ENCODE results near the gene OR2B2.
"Not testable (repeated sequence)": the region's sequence is repeated elsewhere in the genome, so short reads cannot be mapped to it uniquely, and the experiment has no call there.

OR2B2 gene

DNA sequence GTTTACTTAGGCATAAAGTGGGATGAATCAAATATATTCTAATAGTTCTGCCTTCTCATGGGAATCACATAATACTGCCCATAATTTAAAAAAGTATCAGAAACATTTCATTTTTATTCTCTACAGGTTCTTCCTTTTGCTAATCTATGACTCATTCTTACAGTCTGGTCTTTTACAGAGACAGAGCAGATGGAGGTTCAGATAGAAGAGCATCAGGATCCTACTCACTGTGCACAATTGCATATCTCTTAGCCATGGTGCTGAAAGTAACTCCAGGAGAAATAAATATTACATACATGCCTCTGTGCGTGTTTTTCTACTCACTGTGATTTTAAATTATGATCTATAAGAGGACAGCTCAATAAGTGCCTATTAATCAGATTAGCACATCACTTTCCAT is 28.6 kb upstream of the OR2B2 start:
- Histone ChIP-seq H3K36me3 (ENCODE audit: low read depth) (no peaks in the 10 kb centered on the region), H3K9me3 (ENCODE audit: severe bottlenecking) (no peaks in the 10 kb centered on the region), H3K27ac (ENCODE audit: poor library complexity, severe bottlenecking) (no peak overlapping the region), H3K4me3 (ENCODE audit: severe bottlenecking) (no peak overlapping the region), H3K4me1 (ENCODE audit: insufficient read depth, poor library complexity, severe bottlenecking) (no peaks in the 10 kb centered on the region), H3K27me3 (ENCODE audit: insufficient read depth, poor library complexity, severe bottlenecking) (peaks cover 22% of the 10 kb centered on the region)
- TF ChIP-seq, protein P1, sequence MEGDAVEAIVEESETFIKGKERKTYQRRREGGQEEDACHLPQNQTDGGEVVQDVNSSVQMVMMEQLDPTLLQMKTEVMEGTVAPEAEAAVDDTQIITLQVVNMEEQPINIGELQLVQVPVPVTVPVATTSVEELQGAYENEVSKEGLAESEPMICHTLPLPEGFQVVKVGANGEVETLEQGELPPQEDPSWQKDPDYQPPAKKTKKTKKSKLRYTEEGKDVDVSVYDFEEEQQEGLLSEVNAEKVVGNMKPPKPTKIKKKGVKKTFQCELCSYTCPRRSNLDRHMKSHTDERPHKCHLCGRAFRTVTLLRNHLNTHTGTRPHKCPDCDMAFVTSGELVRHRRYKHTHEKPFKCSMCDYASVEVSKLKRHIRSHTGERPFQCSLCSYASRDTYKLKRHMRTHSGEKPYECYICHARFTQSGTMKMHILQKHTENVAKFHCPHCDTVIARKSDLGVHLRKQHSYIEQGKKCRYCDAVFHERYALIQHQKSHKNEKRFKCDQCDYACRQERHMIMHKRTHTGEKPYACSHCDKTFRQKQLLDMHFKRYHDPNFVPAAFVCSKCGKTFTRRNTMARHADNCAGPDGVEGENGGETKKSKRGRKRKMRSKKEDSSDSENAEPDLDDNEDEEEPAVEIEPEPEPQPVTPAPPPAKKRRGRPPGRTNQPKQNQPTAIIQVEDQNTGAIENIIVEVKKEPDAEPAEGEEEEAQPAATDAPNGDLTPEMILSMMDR (IDR thresholded peaks at IDR 0.05; ENCODE audit: poor library complexity, severe bottlenecking) = no peak
- no peak for DNase-seq (ENCODE audit: low spot score)
- no peak for ATAC-seq (ENCODE audit: low read depth)

DNA sequence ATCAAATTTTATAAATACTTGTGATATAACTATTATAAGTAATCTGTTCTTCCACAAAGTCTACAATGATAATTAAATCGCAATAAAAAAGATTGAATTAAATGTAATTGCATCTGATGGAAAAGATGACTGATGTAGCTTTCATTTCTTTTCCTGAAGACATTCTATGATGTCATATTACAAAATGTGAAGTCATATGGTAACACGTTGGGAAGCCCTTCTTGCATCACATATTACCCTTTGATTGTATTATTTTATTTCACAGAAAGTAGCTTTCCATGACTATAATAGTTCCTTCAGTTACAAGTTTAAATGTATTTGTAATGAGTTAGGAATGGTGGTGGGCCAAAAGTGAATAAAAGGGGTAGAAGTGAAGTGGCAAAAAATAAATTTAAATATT is 19.0 kb upstream of the OR2B2 start:
- Histone ChIP-seq H3K36me3 (ENCODE audit: low read depth) (no peaks in the 10 kb centered on the region), H3K27me3 (ENCODE audit: insufficient read depth, poor library complexity, severe bottlenecking) (peaks cover 7% of the 10 kb centered on the region), H3K4me3 (ENCODE audit: severe bottlenecking) (no peak overlapping the region), H3K4me1 (ENCODE audit: insufficient read depth, poor library complexity, severe bottlenecking) (no peaks in the 10 kb centered on the region), H3K9me3 (ENCODE audit: severe bottlenecking) (no peaks in the 10 kb centered on the region), H3K27ac (ENCODE audit: poor library complexity, severe bottlenecking) (no peak overlapping the region)
- TF ChIP-seq, protein P1 (IDR thresholded peaks at IDR 0.05; ENCODE audit: poor library complexity, severe bottlenecking) = no peak
- no peak for DNase-seq (ENCODE audit: low spot score)
- no peak for ATAC-seq (ENCODE audit: low read depth)

DNA sequence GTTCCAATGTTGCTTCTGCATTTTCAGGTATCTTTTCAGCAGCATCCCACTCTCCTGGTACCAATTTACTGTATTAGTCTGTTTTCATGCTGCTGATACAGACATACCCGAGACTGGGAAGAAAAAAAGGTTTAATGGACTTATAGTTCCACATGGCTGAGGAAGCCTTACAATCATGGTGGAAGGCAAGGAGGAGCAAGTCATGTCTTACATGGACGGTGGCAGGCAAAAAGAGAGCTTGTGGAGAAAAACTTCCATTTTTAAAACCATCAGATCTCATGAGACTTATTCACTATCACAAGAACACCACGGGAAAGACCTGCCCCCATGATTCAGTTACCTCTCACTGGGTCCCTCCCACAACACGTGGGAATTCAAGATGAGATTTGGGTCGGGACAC is 17.7 kb upstream of the OR2B2 start:
- not testable (repeated sequence) for H3K27me3 ChIP-seq (ENCODE audit: insufficient read depth, poor library complexity, severe bottlenecking); H3K27ac ChIP-seq (ENCODE audit: poor library complexity, severe bottlenecking); H3K4me3 ChIP-seq (ENCODE audit: severe bottlenecking); H3K36me3 ChIP-seq (ENCODE audit: low read depth); H3K9me3 ChIP-seq (ENCODE audit: severe bottlenecking); H3K4me1 ChIP-seq (ENCODE audit: insufficient read depth, poor library complexity, severe bottlenecking); DNase-seq (ENCODE audit: low spot score); ATAC-seq (ENCODE audit: low read depth)

DNA sequence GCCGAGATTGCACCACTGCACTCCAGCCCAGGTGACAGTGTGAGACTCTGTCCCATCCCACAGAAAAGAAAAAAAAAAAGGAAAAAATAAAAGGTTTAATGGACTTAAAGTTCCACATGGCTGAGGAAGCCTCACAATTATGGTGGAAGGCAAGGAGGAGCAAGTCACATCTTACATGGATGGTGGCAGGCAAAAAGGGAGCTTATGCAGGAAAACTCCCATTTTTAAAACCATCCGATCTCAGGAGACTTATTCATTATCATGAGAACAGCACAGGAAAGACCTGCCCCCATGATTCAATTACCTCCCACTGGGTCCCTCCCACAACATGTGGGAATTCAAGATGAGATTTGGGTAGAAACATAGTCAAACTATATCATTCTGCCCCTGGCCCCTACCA is 15.8 kb upstream of the OR2B2 start:
- H3K27ac ChIP-seq (ENCODE audit: poor library complexity, severe bottlenecking) = not testable (repeated sequence)

DNA sequence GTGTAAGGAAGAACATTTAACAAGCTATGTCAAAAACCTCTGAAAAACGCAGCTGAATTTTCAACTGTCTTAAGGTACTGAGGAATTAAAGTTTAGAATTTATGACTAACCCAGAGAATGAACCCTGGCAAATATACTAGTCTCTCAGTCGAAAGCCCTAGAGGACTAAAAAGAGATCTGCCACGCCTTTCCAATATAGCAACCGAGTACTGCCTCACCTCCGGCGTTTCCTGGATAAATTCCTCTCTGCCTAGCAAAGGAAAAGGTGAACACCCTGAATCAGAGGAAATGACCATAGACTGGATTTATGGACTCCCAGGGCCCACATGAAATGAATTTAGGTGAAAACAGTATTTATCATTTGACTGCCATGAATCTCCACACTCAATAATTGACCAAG is 12.0 kb upstream of the OR2B2 start:
- TF ChIP-seq, protein P1 (IDR thresholded peaks at IDR 0.05; ENCODE audit: poor library complexity, severe bottlenecking) = no peak
- no peak; the same call in 2 of the 3 replicates for ATAC-seq (ENCODE audit: low read depth)
- no peak for DNase-seq (ENCODE audit: low spot score)
- no peak overlapping the region for H3K27ac ChIP-seq (ENCODE audit: poor library complexity, severe bottlenecking)
- H3K36me3 ChIP-seq (ENCODE audit: low read depth) = no peaks in the 10 kb centered on the region
- no peaks in the 10 kb centered on the region for H3K4me1 ChIP-seq (ENCODE audit: insufficient read depth, poor library complexity, severe bottlenecking)
- no peak overlapping the region for H3K4me3 ChIP-seq (ENCODE audit: severe bottlenecking)
- no peaks in the 10 kb centered on the region for H3K27me3 ChIP-seq (ENCODE audit: insufficient read depth, poor library complexity, severe bottlenecking)
- no peaks in the 10 kb centered on the region for H3K9me3 ChIP-seq (ENCODE audit: severe bottlenecking)

More for the DNA sequence above, 15.8 kb upstream of the OR2B2 start:
- not testable (repeated sequence) for H3K4me3 ChIP-seq (ENCODE audit: severe bottlenecking); H3K27me3 ChIP-seq (ENCODE audit: insufficient read depth, poor library complexity, severe bottlenecking); H3K36me3 ChIP-seq (ENCODE audit: low read depth); DNase-seq (ENCODE audit: low spot score); ATAC-seq (ENCODE audit: low read depth); H3K4me1 ChIP-seq (ENCODE audit: insufficient read depth, poor library complexity, severe bottlenecking); H3K9me3 ChIP-seq (ENCODE audit: severe bottlenecking)

DNA sequence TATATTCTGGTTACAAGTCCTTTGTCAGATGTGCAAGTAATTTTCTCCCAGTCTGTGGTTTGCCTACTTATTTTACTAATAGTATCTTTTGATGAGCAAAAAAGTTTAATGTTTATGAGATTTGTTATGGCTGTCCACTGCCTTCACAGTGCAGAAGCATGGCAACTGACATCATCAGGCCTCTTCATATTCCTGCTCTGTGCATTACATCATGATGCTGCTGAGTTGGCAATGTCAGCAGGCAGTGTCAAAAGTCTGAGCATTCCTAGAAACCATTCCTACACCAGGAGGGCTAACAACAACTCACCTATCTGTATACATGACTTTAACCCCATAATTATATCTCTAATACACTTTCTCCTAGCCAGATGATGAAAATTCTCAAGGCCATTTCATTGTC is 10.8 kb upstream of the OR2B2 start:
- H3K36me3 ChIP-seq (ENCODE audit: low read depth) = no peaks in the 10 kb centered on the region
- no peaks in the 10 kb centered on the region for H3K4me1 ChIP-seq (ENCODE audit: insufficient read depth, poor library complexity, severe bottlenecking)
- H3K9me3 ChIP-seq (ENCODE audit: severe bottlenecking) = no peaks in the 10 kb centered on the region
- no peak overlapping the region for H3K4me3 ChIP-seq (ENCODE audit: severe bottlenecking)
- ATAC-seq (ENCODE audit: low read depth) = no peak
- TF ChIP-seq, protein P1 (IDR thresholded peaks at IDR 0.05; ENCODE audit: poor library complexity, severe bottlenecking) = no peak
- DNase-seq (ENCODE audit: low spot score) = no peak
- no peaks in the 10 kb centered on the region for H3K27me3 ChIP-seq (ENCODE audit: insufficient read depth, poor library complexity, severe bottlenecking)
- H3K27ac ChIP-seq (ENCODE audit: poor library complexity, severe bottlenecking) = no peak overlapping the region

Measured in RWPE2 (cell line).